Hematopoietic multipotent progenitor cell treated with erythropoietin and hydrocortisone succinate and interleukin-3 and kit ligand, for 15 days (in vitro differentiated cells): ENCODE results near the gene PRAMEF12.
"Not testable (repeated sequence)": the region's sequence is repeated elsewhere in the genome, so short reads cannot be mapped to it uniquely, and the experiment has no call there.

Experiments used
- DNase-seq: peaks from one replicate; pipeline ENCODE4 v3.0.0-alpha.2; 2015; ENCODE audit warnings: low spot score

PRAMEF12 gene

DNA sequence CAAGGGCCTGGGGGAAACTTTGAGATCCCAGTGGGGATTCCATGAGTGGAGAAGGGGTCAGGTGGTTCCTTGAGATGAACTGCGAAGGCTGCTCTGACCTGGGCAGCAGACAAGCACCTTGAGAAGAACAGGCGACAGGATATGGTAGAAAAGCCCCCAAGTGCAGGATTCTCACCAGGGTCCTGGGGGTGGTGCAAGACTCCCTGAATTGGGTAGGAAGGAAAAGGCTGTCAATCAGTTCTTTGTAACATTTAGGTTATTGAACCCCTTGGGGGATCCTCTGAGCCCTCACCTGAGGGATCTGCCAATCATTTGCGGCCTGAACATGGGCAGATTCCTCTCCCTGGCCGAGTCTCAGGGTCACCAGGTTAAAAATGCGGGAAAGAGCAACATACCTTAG lies 2.4 kb upstream of the PRAMEF12 start:
- no peak for DNase-seq

DNA sequence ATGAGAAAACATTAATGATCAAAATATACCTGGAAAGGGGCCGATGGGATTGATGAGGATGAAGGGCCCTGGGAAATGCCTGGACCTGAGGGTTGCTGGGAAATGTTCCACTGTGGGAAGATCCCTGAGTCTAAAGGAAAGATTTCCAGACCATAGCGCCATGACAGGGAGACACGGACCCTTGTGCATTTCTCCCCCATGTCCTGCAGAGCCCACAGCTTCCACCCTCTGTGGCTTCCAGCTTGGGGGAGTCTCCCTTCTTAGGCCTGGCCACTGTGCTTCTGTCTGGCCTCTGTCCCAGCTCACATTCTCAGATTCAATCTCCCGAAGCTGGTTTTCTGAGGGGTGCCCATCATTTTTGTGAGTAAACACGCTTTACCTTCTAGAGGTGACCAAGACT lies 1.0 kb upstream of the PRAMEF12 start:
- DNase-seq: no peak

DNA sequence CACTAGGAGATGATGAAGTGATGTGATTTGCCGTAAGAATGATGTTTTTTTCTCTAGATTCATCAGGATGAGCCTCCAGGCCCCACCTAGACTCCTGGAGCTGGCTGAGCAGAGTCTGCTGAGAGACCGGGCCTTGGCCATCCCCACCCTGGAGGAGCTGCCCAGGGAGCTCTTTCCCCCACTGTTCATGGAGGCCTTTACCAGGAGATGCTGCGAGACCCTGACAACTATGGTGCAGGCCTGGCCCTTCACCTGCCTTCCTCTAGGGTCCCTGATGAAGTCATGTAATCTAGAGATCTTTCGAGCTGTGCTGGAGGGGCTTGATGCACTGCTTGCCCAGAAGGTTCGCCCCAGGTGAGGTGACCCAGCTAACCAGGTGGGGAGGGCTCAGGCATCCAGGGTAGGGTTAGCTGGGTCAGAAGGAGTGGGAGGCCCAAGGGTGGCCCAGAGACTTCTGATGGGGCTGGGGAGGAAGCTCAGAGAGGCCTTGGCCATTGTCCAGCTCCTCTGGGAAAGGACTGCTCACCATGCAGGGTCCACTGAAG lies 1.3 kb downstream of the PRAMEF12 start:
- DNase-seq: no peak

DNA sequence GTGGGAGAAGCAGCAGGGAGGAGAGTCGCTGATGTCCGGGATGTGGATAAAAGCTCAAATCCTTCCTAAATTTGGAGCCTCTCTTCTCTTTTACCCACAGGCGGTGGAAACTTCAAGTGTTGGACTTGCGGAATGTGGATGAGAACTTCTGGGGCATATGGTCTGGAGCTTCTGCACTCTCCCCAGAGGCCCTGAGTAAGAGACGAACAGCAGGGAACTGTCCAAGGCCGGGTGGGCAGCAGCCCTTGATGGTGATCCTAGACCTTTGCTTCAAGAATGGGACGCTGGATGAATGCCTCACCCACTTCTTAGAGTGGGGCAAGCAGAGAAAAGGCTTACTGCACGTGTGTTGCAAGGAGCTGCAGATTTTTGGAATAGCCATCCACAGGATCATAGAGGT lies 1.9 kb downstream of the PRAMEF12 start:
- DNase-seq: no peak

DNA sequence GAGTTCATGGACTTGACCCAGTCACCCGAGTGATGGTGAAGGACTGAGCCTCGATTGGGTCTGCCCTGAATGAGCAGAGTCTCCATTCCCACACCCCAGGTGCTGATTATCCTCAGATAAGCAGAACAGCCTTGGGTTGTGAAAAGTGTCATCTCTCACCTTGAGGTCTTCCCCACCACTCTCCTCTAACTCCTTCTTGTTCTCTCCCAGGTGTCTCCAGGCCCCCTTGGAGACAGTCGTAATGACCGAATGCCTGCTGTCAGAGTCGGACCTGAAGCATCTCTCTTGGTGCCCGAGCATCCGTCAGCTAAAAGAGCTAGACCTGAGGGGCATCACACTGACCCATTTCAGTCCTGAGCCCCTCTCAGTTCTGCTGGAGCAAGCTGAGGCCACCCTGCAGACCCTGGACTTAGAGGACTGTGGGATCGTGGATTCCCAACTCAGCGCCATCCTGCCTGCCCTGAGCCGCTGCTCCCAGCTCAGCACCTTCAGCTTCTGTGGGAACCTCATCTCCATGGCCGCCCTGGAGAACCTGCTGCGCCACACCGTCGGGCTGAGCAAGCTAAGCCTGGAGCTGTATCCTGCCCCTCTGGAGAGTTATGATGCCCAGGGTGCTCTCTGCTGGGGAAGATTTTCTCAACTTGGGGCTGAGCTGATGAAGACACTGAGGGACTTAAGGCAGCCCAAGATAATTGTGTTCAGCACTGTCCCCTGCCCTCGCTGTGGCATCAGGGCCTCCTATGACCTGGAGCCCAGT lies 3.4 kb downstream of the PRAMEF12 start:
- no peak for DNase-seq

DNA sequence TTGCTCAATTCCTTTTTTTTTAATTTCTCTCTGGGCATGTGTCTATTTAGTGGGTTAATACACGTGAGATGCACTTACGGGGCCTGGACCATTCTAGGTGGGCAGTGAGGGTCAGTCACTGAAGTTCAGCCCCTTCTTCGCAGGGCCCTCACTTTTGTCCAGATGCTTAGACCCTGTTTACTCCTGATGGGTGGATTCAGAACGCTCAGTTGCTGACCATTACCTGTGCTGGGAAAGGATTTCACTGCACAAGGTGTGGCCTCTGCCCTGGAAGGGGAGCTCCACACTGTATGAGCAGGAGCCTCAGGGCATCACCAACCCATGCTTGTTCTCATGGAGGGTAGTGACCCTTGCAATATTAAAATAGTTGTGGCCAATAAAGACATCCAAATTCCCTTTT lies 4.5 kb downstream of the PRAMEF12 start:
- no peak for DNase-seq

DNA sequence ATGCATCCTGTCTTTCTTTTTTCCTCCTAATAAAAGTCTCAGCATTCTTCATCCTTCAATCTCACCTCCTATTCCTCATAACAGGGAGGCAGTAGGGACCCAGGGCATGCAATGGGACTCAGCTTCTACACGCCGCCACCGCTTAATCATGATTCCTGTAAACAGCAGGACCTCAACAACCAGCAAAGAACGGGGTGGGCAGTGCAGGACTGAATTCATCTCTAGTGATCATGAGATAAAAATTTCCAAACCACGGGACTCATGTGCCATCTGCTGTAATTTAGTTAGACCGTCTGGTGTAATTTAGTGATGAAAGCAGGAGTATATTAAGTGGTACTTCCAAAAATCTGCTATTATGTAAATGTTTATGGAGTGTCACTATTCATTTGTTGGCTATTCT lies 5.4 kb downstream of the PRAMEF12 start:
- no peak for DNase-seq

DNA sequence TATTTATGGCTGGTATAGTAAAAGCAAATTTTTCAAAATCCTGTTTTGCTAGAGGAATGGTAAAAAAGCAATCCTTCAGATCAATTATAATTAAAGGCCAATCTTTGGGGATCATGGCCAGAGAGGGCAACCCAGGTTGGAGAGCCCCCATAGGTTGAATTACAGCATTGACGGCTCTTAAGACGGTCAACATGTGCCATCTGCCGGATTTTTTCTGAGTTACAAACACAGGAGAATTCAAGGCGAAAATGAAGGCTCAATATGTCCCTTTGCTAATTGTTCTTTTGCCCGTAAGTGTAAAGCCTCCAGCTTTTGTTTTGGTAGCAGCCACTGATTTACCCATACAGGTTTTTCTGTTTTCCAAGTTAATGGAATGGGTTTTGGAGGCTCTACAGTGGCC lies 8.0 kb downstream of the PRAMEF12 start:
- not testable (repeated sequence) for DNase-seq

DNA sequence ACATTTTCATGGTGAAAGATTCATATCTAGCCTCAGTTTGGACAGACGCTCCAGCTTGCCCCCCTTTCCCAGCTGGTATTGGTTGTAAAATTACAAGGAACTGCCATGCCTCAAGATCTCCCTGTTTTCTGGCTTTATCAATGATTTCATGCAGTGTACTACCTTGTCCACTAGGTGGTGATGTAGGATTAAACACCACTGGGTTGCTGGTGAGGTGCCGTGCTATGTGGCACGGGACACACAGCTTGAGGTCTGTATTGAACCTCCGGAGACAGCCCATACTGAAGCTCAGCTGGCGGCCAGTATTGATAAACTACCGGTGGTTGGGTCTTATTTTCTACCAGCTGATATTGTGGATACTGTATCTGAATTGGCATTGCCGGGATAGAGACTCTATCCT lies 10.2 kb downstream of the PRAMEF12 start:
- not testable (repeated sequence) for DNase-seq

DNA sequence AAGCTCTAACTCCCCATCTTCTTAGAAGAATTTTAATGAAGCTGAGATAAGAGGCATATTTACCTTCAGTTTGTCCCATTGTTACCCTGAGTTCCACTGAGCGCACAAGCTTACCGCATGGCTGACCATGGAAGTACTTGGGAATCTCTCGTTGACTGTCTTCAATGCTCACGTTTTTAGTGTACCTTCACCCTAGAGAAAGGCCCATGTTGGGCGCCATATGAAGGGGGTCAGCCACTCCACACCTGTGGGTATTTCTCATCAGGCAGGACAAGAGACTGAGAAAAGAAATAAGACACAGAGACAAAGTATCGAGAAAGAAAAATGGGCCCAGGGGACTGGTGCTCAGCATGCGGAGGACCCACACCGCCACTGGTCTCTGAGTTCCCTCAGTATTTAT lies 11.2 kb downstream of the PRAMEF12 start:
- not testable (repeated sequence) for DNase-seq

DNA sequence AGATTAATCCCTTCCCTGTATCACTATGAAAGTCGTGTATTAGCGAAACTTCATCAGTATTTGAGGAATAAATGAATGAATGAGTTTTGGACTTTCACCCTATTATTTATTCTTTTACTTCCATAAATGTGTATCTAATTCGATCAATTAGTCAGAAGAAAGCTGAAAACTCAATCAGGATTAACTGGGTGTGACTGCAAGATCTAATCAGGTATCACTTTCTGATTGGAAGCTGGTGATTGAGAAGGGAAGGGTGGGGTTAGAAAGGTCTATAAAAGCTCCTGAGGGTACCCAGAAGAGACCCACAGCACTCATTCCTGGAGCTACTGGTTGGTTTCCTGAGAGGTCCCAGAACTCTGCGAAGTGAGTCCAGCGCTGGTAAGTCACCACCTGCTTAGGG lies 17.6 kb downstream of the PRAMEF12 start, which contains the start of gene PRAMEF1:
TSS of gene PRAMEF1 (plus strand) at position 301 of the 400 bp plus-strand sequence. CDS start 1,831 bp downstream, outside the sequence.
- DNase-seq: not testable (repeated sequence)

DNA sequence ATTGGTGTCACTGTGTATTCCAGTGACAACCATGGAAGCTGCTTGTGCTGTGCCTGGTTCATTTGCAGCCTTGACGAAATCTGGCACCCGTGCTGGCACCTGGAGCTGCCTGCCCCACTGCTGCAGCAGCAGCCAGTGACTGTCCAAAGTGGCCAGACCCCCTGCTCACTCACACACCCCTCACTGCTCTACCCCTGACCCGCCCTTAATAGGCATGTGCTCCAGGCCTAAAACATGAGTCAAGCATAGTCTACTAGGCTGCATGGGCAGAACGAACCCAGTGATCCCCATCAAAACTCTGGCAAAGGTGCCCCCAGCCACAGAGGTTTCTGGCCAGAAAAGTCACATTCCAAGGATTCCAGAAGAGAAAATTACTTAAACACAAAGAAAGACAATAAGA lies 25.4 kb downstream of the PRAMEF12 start:
- no peak for DNase-seq

DNA sequence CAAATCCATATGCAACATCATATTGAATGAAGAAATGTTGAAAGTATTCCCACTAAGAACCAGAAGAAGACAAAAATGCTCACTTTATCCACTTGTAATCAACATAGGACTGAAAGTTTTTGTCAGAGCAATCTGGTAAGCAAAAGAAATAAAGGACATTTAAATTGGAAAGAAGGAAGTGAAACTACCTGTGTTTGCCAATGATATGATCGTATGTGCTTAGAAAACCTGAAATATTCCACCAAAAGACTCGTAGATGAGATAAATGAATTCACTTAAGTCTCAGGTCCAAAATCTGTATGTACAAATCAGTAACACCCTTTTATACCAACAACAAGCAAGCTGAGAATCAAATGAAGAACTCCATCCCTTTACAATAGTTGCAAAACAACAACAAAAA lies 26.2 kb downstream of the PRAMEF12 start:
- no peak for DNase-seq

DNA sequence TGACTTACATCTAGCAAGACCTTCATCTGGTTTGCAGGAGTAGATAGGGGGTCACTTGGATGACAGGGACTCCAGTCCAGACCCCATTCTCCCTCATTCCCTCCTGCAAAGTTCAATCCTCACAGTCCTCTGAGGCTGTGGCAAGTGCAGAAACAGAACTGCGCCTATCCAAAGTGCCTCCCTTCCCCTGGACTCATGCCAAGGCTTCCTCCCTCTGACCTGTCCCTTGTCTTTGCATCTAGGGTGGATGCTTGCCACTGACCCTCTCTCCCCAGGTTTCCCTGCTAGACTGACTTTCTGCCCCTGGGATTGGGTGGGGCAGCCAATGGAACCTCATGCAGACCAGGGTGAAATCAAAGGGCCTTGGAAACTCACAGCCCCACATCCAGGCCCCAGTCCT lies 36.4 kb downstream of the PRAMEF12 start:
- no peak for DNase-seq

DNA sequence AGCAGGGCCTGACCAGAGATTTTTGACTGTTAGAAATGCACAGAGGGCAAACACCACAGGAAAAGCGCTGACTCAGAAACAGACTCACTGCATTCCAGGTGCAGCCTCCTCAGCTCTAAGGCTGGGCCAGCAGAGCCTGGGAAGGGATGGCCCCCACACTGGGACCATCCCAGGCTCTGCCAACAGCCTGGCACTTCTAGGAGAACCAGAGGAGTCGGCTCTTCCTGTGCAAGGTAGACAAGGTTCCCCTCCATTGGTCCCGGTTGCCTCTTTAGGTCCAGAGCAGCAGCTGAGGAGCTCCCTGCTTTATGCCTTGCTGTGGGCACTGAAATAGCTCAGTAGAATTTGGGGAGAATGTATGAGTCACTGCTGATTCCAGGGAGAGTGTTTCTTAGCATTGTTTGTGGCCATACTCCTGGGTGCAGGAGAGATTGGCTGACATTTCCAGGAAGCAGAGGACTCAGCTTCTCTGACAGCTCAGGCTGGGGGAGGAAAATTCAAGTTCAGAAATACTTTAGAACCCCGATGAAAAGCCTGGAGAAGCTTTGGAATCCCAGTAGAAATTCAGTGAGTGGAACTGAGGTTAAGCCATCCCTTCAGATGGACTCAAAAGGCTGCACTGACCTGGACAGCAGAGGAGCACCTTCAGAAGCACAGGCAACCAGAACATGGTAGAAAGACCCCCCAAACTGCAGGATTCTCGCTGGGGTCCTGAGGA lies 37.3 kb downstream of the PRAMEF12 start:
- DNase-seq: no peak

DNA sequence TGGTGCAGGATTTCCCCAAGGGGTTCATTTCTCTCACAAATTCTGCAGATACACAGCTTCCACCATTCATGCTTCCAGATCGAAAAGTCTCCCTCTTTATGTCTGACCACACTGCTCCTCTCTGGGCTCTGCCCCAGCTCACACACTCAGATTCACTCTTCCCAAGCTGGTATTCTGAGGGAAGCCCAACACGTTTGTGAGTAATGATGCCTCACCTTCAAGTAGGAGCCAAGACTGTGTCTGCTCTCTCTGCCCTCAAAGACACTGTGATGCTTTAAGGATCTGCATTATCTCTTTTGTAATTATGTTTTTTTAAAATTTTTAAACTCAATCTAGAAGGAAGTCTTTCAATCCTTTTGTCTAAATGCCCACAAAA lies 37.9 kb downstream of the PRAMEF12 start:
- no peak for DNase-seq

DNA sequence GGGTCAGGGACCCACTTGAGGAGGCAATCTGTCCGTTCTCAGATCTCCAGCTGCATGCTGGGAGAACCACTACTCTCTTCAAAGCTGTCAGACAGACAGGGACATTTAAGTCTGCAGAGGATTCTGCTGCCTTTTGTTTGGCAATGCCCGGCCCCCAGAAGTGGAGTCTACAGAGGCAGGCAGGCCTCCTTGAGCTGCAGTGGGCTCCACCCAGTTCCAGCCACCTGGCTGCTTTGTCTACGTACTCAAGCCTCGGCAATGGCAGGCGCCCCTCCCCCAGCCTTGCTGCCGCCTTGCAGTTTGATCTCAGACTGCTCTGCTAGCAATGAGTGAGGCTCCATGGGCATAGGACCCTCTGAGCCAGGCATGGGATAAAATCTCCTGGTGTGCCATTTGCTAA lies 45.5 kb downstream of the PRAMEF12 start:
- DNase-seq: not testable (repeated sequence)
